Right atrium auricular region (tissue), 2 donors: Measurements from ENCODE around the gene HNRNPUL2. TPM values are rescaled to one million over a fixed set of nuclear protein-coding genes. Genes with fewer than 3 reads are reported as not detected.
A peak's percentile ranks its signal among the peaks of the same experiment; 100 is the strongest.
"Not testable (repeated sequence)": the region's sequence is repeated elsewhere in the genome, so short reads cannot be mapped to it uniquely, and the experiment has no call there.

Experiments used
- DNase-seq: peaks from one replicate; pipeline ENCODE4 v3.0.0-alpha.2; 2019; ENCODE audit warnings: low spot score
- H3K27ac ChIP-seq, 2 donors: fragments of 200-600 bp; sonication (generic); 1 replicate in 1 of 2; 2 replicates in 1 of 2; pipeline ENCODE4 v1.5.1; 2016 to 2019
- H3K27me3 ChIP-seq, 2 donors: fragments of 200-600 bp; sonication (generic); one replicate each; pipeline versions ENCODE4 v1.5.1 to v1.6.0; 2017 to 2019
- H3K36me3 ChIP-seq: fragments of 200-600 bp; sonication (generic); one replicate; pipeline ENCODE4 v1.5.1; 2016
- H3K4me1 ChIP-seq, 2 donors: fragments of 200-600 bp; sonication (generic); one replicate each; pipeline versions ENCODE4 v1.5.1 to v1.6.0; 2017 to 2019
- H3K4me3 ChIP-seq, 2 donors: fragments of 200-600 bp; sonication (generic); 1 replicate in 1 of 2; 2 replicates in 1 of 2; pipeline ENCODE4 v1.5.1; 2017 to 2019; ENCODE audit warnings: mild to moderate bottlenecking in 1 of 2, moderate library complexity in 1 of 2
- H3K9me3 ChIP-seq, 2 donors: fragments of 200-600 bp; sonication (generic); one replicate each; pipeline ENCODE4 v1.5.1; 2019
- CTCF ChIP-seq, 2 donors: fragments of 200-600 bp; sonication (generic); IDR thresholded peaks; one replicate each; pipeline ENCODE4 v1.5.1; 2019; ENCODE audit warnings: antibody characterized with exemption in 2 of 2
- total RNA-seq, 2 donors: library from RNA; depleted of rRNA; stranded (reverse); fragments of >200 nt; gene quantifications; one replicate each; pipeline ENCODE4 v1.1.0, GENCODE V29; 2016

The HNRNPUL2 gene
- total RNA-seq, 2 donors from 2014 or later: 12.2 to 15.6 TPM

GRCh38 chr11:62757846-62758788 lies 30.9 kb upstream of the HNRNPUL2 start:
- no peak for TF ChIP-seq CTCF (IDR thresholded peaks at IDR 0.05)
- no peaks in the 10 kb centered on the region for H3K9me3 ChIP-seq
- no peaks in the 10 kb centered on the region for H3K36me3 ChIP-seq
- DNase-seq: no peak
- H3K4me3 ChIP-seq: no peak overlapping the region
- no peaks in the 10 kb centered on the region for H3K27me3 ChIP-seq
- H3K4me1 ChIP-seq: peaks cover 0 to 23% of the 10 kb centered on the region in 2 donors
- no peak overlapping the region for H3K27ac ChIP-seq

DNA sequence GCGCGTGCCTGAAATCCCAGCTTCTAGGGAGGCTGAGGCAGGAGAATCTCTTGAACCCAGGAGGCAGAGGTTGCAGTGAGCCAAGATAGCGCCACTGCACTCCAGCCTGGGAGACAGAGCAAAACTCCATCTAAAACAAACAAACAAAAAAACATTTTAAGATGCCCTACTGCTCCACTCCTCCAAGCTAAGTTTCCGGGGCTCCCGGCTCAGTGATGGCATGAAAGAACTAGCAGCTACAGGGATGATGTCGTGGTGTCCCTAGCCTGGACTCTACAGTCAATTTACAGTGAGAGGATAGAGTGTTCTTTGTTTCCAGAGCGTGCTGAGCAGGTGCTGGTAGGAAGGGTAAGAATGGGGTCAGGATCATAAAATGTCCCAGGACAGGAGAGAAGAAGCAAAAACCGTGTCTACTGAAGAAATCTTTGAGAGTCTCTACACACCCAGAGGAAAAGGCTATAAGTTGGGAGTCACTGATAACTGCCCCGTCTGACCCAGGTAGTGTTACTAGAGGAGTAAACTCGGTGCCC lies 27.9 kb upstream of the HNRNPUL2 start:
- Histone ChIP-seq H3K4me1 (peaks cover 0 to 27% of the 10 kb centered on the region in 2 donors), H3K4me3 (no peak overlapping the region), H3K9me3 (no peaks in the 10 kb centered on the region), H3K27ac (no peak overlapping the region), H3K27me3 (no peaks in the 10 kb centered on the region), H3K36me3 (peaks cover 5% of the 10 kb centered on the region)
- no peak for DNase-seq
- no peak for TF ChIP-seq CTCF (IDR thresholded peaks at IDR 0.05)

DNA sequence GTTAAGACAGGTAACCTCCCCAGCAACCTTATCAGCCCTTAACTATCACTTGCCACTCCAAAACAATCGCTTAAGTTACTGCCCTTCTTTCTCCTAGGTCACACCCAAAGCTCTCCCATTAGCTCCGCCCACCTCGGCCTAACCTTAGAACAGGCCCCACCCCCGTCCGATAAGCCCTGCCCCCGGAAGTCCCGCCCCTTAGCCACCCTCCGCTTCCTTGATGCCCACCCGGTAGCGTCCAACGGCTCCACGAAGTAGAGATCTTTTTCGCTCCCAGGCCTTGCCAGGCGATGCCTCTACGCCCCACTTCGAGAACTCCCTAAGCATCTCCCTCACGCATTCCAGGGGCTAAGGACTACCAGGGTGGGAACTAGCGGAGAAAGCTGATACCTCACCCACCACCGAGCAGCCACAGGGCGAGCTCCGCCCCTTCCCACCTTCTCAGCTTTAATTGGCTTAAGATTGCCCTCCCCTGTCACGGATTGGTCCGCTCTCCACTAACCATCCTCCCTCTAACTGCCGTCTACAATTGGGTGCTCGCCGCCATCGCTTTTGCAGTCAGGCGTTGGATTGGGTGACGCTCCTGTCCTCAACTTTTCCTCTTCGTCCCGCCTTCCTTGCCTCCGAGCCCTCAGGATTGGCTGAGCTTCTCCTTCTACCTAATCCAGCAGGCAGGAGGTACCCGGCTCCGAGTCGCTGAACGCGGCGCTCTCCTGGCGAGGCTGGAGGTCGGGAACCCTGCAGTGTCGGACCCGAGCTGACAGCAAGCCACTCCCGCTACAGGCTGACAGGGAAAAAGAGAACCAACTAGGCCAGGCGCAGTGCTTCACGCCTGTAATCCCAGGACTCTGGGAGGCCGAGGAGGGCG lies 26.7 kb upstream of the HNRNPUL2 start, which contains the start of gene ZBTB3:
ZBTB3 (minus strand) TSS at position 425 of the 868 bp plus-strand sequence. CDS start 496 bp downstream, outside the sequence.
- H3K4me1 ChIP-seq: peaks cover 0 to 27% of the 10 kb centered on the region in 2 donors
- H3K4me3 ChIP-seq: peak within 1 kb of the TSS; percentile 64 to 68
- no peaks in the 10 kb centered on the region for H3K27me3 ChIP-seq
- no peaks in the 10 kb centered on the region for H3K9me3 ChIP-seq
- no peak for TF ChIP-seq CTCF (IDR thresholded peaks at IDR 0.05)
- H3K36me3 ChIP-seq: peaks cover 5% of the 10 kb centered on the region
- peak; percentile 99 for DNase-seq
- H3K27ac ChIP-seq: peak within 1 kb of the TSS; percentile 89 to 94

- no peaks in the 10 kb centered on the region for H3K27me3 ChIP-seq
- TF ChIP-seq CTCF (IDR thresholded peaks at IDR 0.05): no peak
- H3K36me3 ChIP-seq: peaks cover 5% of the 10 kb centered on the region
- no peaks in the 10 kb centered on the region for H3K9me3 ChIP-seq
- peaks cover 0 to 27% of the 10 kb centered on the region in 2 donors for H3K4me1 ChIP-seq
- peak overlapping the region; percentile 89 to 94 for H3K27ac ChIP-seq
- H3K4me3 ChIP-seq: peak overlapping the region; percentile 64 to 68
- DNase-seq: no peak
These were observed 25.9 kb upstream of the HNRNPUL2 start for GRCh38 chr11:62752994-62753735.

GRCh38 chr11:62752177-62752785 lies 25.0 kb upstream of the HNRNPUL2 start:
- no peak for DNase-seq
- Histone ChIP-seq H3K4me1 (peaks cover 0 to 27% of the 10 kb centered on the region in 2 donors), H3K36me3 (peaks cover 5% of the 10 kb centered on the region), H3K27me3 (no peaks in the 10 kb centered on the region), H3K4me3 (no peak overlapping the region), H3K9me3 (no peaks in the 10 kb centered on the region), H3K27ac (no peak overlapping the region)
- TF ChIP-seq CTCF (IDR thresholded peaks at IDR 0.05): no peak

DNA sequence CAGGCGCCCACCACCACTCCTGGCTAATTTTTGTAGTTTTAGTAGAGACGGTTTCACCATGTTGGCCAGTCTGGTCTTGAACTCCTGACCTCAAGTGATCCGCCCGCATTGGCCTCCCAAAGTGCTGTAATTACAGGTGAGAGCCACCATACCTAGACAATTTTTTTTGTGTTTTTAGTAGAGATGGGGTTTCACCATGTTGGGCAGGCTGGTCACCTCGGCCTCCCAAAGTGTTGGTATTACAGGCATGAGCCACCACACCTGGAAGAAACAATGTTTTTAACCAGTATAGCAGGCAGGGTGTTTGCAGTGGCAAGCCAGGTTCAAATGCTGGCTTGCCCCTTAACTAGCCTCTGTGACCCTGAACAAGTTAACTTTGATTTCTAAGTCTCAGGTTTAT lies 22.7 kb upstream of the HNRNPUL2 start:
- peaks cover 0 to 27% of the 10 kb centered on the region in 2 donors for H3K4me1 ChIP-seq
- not testable (repeated sequence) for DNase-seq, H3K27me3 ChIP-seq, H3K4me3 ChIP-seq, H3K36me3 ChIP-seq, H3K9me3 ChIP-seq, H3K27ac ChIP-seq
